ENCODE measurements around the gene ATP2A2. TPM values are rescaled to one million over a fixed set of nuclear protein-coding genes. Genes with fewer than 3 reads are reported as not detected.

The ATP2A2 gene
- total and polyA plus RNA-seq, 12 donors: 20.8 to 312 (median 121) TPM

DNA sequence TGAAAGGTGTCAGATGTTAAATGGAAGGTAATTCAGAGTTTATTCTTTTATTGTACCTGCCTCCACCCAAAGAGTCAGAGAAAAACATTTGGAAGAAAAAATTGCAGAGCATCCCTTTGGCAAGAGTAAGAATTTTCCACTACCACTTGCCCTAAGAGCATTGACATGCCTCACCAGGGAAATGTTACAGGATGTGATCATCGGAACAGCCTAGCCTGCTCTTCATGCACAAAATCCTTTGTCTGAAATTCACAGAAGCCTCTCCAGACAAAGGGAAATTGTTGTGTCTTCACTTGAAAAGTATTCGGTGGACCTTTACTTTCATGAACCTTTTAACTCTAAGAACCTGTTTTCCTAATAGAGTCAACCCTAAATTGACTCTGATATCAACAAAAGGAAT is 36.9 kb downstream of the ATP2A2 start:
- intact Hi-C loops (cut with DNase I): no loop called here
- Histone ChIP-seq H3K27me3 (no peaks in the 10 kb centered on the region), H3K4me3 (no peak overlapping the region), H3K9me3 (replicated peaks in 1 of 3) (no peaks in the 10 kb centered on the region), H3K36me3 (replicated peaks in 1 of 2) (peaks cover 0 to 8% of the 10 kb centered on the region in 2 donors), H3K27ac (peak overlapping the region in 2 of 5 donors; percentile 57 to 67), H3K4me1 (replicated peaks in 1 of 2) (peaks cover 12 to 53% of the 10 kb centered on the region in 2 donors)
- no peak for TF ChIP-seq POLR2A (IDR thresholded peaks at IDR 0.05)
- TF ChIP-seq, protein P1, sequence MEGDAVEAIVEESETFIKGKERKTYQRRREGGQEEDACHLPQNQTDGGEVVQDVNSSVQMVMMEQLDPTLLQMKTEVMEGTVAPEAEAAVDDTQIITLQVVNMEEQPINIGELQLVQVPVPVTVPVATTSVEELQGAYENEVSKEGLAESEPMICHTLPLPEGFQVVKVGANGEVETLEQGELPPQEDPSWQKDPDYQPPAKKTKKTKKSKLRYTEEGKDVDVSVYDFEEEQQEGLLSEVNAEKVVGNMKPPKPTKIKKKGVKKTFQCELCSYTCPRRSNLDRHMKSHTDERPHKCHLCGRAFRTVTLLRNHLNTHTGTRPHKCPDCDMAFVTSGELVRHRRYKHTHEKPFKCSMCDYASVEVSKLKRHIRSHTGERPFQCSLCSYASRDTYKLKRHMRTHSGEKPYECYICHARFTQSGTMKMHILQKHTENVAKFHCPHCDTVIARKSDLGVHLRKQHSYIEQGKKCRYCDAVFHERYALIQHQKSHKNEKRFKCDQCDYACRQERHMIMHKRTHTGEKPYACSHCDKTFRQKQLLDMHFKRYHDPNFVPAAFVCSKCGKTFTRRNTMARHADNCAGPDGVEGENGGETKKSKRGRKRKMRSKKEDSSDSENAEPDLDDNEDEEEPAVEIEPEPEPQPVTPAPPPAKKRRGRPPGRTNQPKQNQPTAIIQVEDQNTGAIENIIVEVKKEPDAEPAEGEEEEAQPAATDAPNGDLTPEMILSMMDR (IDR thresholded peaks at IDR 0.05): no peak
- WGBS, 4 donors: 53 to 75% (median 61%) methylated on average over 2 of the region's 2 CpGs
- peak in 2 of 7 donors; percentile 29 to 53 for DNase-seq

DNA sequence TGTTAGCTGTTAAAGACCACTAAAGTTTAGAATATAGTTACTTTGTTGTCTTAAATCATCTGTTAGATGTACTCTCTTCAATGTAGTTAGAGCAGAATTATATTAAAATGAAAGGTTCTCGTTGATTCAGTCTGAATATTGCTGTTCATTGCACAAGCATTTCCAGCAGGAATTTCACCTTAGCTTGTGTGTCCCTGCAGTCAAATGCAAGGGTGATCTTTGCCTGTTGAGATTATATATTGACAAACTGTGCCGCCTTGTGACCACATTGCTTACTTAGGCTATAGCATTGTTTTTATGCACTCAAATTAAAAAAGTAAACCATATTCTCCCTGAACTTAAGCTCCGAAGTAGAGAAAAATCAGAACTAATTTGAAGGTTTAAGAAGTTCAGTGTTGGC is 39.5 kb downstream of the ATP2A2 start:
- intact Hi-C loops (cut with DNase I): no loop called here
- WGBS, 4 donors: 89 to 96% (median 93%) methylated on average over 3 of the region's 3 CpGs
- H3K36me3 ChIP-seq (replicated peaks in 1 of 2): peaks cover 0 to 21% of the 10 kb centered on the region in 2 donors
- no peak for DNase-seq
- H3K9me3 ChIP-seq (replicated peaks in 1 of 3): no peaks in the 10 kb centered on the region
- H3K4me3 ChIP-seq: no peak overlapping the region
- no peak overlapping the region for H3K27ac ChIP-seq
- peaks cover 12 to 35% of the 10 kb centered on the region in 2 donors for H3K4me1 ChIP-seq (replicated peaks in 1 of 2)
- no peak for TF ChIP-seq POLR2A (IDR thresholded peaks at IDR 0.05)
- TF ChIP-seq, protein P1 (IDR thresholded peaks at IDR 0.05): no peak
- no peaks in the 10 kb centered on the region for H3K27me3 ChIP-seq

DNA sequence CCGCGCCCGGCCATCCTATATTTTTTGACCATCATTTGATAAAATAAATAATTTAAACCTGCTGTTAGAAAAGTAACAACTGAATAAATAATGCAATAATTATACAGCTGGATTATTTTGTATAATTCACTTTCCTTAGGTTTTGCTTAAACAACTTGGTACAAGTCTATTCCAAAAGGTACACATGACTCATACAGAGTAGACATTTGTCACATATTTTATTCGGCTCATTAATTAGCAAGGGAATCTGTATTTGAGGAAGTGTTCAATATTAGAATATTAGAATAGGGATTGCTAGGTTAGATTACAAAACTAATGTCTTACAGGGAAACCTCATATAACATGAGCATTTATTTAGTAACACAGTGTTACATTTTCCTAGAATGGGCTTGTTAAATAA is 48.7 kb downstream of the ATP2A2 start:
- no peak for DNase-seq
- intact Hi-C loops (cut with DNase I): no loop called here
- no peak overlapping the region for H3K4me3 ChIP-seq
- no peaks in the 10 kb centered on the region for H3K27me3 ChIP-seq
- no peak overlapping the region for H3K27ac ChIP-seq
- TF ChIP-seq, protein P1 (IDR thresholded peaks at IDR 0.05): no peak
- TF ChIP-seq POLR2A (IDR thresholded peaks at IDR 0.05): no peak
- no peaks in the 10 kb centered on the region for H3K9me3 ChIP-seq (replicated peaks in 1 of 3)
- WGBS, 4 donors: 89 to 93% (median 90%) methylated on average over 4 of the region's 4 CpGs
- peaks cover 0 to 65% of the 10 kb centered on the region in 2 donors for H3K36me3 ChIP-seq (replicated peaks in 1 of 2)
- H3K4me1 ChIP-seq (replicated peaks in 1 of 2): peaks cover 0 to 26% of the 10 kb centered on the region in 2 donors

DNA sequence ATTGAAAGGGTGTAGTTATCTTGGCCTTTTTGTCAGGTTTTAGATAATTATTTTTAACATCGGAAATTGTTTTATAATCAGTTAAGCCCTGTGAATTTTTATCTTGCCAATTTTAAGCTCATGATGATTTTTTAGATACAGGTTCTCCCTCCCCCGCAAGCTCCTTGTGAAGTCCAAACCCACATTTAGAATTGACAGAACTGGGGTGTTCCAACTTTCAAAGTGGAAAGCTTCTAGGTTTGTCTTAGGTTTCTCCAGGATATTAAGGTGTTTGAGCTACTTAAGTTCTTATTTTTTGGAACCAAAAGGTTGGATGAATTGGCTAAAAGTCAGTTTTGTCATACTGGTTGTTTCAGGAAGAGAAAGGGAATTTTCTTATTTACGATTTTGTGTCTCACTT is 49.1 kb downstream of the ATP2A2 start:
- Histone ChIP-seq H3K27me3 (no peaks in the 10 kb centered on the region), H3K27ac (no peak overlapping the region), H3K4me3 (no peak overlapping the region), H3K4me1 (replicated peaks in 1 of 2) (peaks cover 0 to 26% of the 10 kb centered on the region in 2 donors), H3K9me3 (replicated peaks in 1 of 3) (no peaks in the 10 kb centered on the region), H3K36me3 (replicated peaks in 1 of 2) (peaks cover 0 to 66% of the 10 kb centered on the region in 2 donors)
- 65 to 71% (median 69%) methylated on average over 3 of the region's 3 CpGs for WGBS, 4 donors
- no peak for DNase-seq
- intact Hi-C loops (cut with DNase I): no loop called here
- TF ChIP-seq, protein P1 (IDR thresholded peaks at IDR 0.05): no peak
- TF ChIP-seq POLR2A (IDR thresholded peaks at IDR 0.05): no peak
